ENCODE data around the gene RALY.

- no peak for TF ChIP-seq POLR2AphosphoS5 (IDR thresholded peaks at IDR 0.05; ENCODE audit: low read depth, low read length)
- TF ChIP-seq POLR2A (IDR thresholded peaks at IDR 0.05; ENCODE audit: low read depth, low read length): no peak
- TF ChIP-seq TAF1 (IDR thresholded peaks at IDR 0.05; ENCODE audit: low read depth, low read length): no peak
- TF ChIP-seq PAX5 (IDR thresholded peaks at IDR 0.05; ENCODE audit: insufficient read depth, low read length, severe bottlenecking): no peak
- TF ChIP-seq SPI1 (IDR thresholded peaks at IDR 0.05; ENCODE audit: low read depth, low read length): no peak
- TF ChIP-seq POU2F2 (IDR thresholded peaks at IDR 0.05; ENCODE audit: low read depth, low read length): no peak
Measured at GRCh38 chr20:34043025-34043424, 49.3 kb downstream of the RALY start.

All from GM12891 (cell line).